HEK293T (cell line): Measurements from ENCODE around the gene EXOC4.

Source experiments
- CTBP1 ChIP-seq: fragments of 450-650 bp; IDR thresholded peaks from 2 replicates; pipeline ENCODE4 v1.6.1; 2016; ENCODE audit warnings: borderline replicate concordance
- ELF4 ChIP-seq: fragments of 450-650 bp; IDR thresholded peaks from 2 replicates; pipeline ENCODE4 v1.6.1; 2017; ENCODE audit warnings: antibody characterized with exemption
- SP1 ChIP-seq: fragments of 450-650 bp; IDR thresholded peaks from 2 replicates; pipeline ENCODE4 v1.6.1; 2017
- SUZ12 ChIP-seq: fragments of 450-650 bp; IDR thresholded peaks from 2 replicates; pipeline ENCODE4 v1.6.1; 2016; ENCODE audit warnings: mild to moderate bottlenecking
- ZNF384 ChIP-seq: fragments of 450-650 bp; IDR thresholded peaks from 2 replicates; pipeline ENCODE4 v1.6.1; 2016

GRCh38 chr7:134078991-134079390 is 826.1 kb downstream of the EXOC4 start:
- TF ChIP-seq SP1 (no peak), ZNF384 (no peak), CTBP1 (no peak), SUZ12 (no peak), ELF4 (no peak)
